ENCODE results near the gene UGDH.

GRCh38 chr4:39466747-39467146, 60.5 kb downstream of the UGDH start:
- TF ChIP-seq CTCF (IDR thresholded peaks at IDR 0.05 in 2 of 3, conservative IDR thresholded peaks at IDR 0.05 in 1 of 3; ENCODE audit: control insufficient read depth in 2 of 3, extremely low read depth in 1 of 3, insufficient read depth in 1 of 3, low read depth in 3 of 3, low read length in 3 of 3): no peak
- TF ChIP-seq CEBPB (IDR thresholded peaks at IDR 0.05; ENCODE audit: borderline replicate concordance in 1 of 2, low read depth in 2 of 2, low read length in 2 of 2): no peak
- no peak for TF ChIP-seq EZH2 (IDR thresholded peaks at IDR 0.05; ENCODE audit: borderline replicate concordance, control insufficient read depth, low read depth, low read length)
- TF ChIP-seq SIN3A (IDR thresholded peaks at IDR 0.05; ENCODE audit: low read depth, low read length): no peak
- no peak for TF ChIP-seq CHD1 (IDR thresholded peaks at IDR 0.05; ENCODE audit: low read depth, low read length)
- no peak for TF ChIP-seq POLR2A (IDR thresholded peaks at IDR 0.05; ENCODE audit: low read depth, low read length)
- TF ChIP-seq EP300 (IDR thresholded peaks at IDR 0.05; ENCODE audit: borderline replicate concordance in 1 of 2, control insufficient read depth in 1 of 2, low read depth in 2 of 2, low read length in 2 of 2): no peak
- no peak for TF ChIP-seq YBX1 (IDR thresholded peaks at IDR 0.05)
- TF ChIP-seq YY1 (IDR thresholded peaks at IDR 0.05; ENCODE audit: low read depth, low read length): no peak
- TF ChIP-seq CBX3 (IDR thresholded peaks at IDR 0.05; ENCODE audit: borderline replicate concordance, low read depth): no peak
- no peak for TF ChIP-seq MXI1 (IDR thresholded peaks at IDR 0.05; ENCODE audit: low read depth, low read length)

Data from GM12878 (cell line).